GM18505 (cell line): ENCODE results near the gene BSCL2.
"Not testable (repeated sequence)": the region's sequence is repeated elsewhere in the genome, so short reads cannot be mapped to it uniquely, and the experiment has no call there.

Experiments used
- ATAC-seq: cut with Tn5 transposase; IDR thresholded peaks from one replicate; pipeline ENCODE4 v1.9.1; 2021; ENCODE audit not compliant: unreplicated experiment
- POLR2A ChIP-seq: IDR thresholded peaks from 4 replicates; pipeline ENCODE4 v1.6.1; 2011; ENCODE audit warnings: borderline replicate concordance; ENCODE audit not compliant: insufficient read depth, insufficient read length; ENCODE audit errors: extremely low read depth

Gene BSCL2

DNA sequence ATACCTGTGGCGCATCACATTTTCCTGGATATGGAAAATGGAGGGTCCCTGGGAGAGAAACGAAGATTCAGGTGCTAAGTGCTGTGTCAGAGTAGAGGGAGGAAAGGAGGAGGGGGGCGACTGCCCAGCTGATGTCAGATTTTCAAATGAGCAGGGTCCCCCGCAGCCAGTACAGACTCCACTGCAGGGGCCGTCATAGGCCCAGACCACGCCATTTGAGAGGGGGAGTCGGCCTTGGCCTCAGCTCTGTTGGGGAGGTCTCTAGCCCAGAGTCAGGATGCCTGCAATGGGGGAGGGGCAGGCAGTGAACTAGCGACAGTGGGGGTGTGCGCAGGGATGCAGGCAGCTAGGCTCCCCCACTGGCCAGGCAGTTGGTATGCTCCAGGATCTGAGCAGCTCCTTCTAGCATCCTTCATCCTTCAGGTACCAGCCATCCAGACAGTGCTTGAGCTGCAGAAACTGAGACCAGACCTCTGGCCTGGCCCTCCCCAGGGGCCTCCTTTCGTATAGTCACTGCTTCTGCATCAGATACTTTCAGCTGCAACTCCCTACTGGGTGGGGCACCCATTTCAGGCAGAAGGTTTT lies at the start of gene BSCL2, which contains the start of gene GNG3:
BSCL2 (minus strand) TSS at position 148 of the 585 bp plus-strand sequence. CDS start 229 bp downstream, outside the sequence.
GNG3 (plus strand) TSS at position 400 of the 585 bp plus-strand sequence. CDS start 620 bp downstream, outside the sequence.
- no peak for TF ChIP-seq POLR2A
- ATAC-seq, result no peak

- no peak for TF ChIP-seq POLR2A
- ATAC-seq, result no peak
Measured at GRCh38 chr11:62755086-62755615, 47.9 kb upstream of the BSCL2 start.

GRCh38 chr11:62753736-62754603 lies 46.7 kb upstream of the BSCL2 start, which contains the start of gene ZBTB3:
TSS of gene ZBTB3 (minus strand) at chr11:62754160. CDS start at chr11:62753664, 496 bp downstream.
- TF ChIP-seq POLR2A, result peak; percentile 95
- peak; percentile 94 for ATAC-seq

DNA sequence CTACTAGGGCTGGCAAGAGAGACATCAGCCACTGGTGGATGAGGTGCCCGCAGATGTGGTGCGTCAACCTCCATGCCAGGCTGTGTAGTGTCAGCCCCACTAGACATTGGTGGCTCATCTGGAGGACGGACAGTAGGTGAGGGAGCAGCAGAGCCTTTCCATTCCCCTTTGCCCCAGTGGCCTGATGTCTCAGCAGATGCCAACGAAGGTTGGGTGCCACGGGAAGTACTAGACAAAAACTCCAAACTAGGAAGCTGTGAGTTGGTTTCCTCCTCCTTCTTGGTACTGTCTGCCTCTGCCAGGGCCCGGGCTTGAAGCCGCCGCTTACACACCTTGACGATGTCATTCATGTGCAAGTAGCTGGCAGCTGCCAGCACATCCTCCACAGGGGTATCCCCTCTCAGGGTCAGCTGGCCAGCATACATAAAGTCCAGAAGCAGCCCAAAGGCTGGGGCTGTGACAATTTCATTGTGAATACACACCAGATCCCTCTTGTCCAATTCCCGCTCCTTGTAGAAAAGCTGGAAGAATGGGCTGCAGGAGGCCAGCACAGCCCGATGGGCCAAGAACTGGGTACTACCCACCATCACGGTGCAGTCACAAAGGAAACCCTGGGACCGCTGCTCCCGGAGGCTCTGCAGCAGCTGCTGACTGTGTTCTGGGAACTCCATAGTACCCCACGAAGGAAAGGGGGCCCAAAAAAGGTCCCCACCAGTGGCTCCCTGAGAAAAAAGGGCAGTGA lies 45.9 kb upstream of the BSCL2 start:
- no peak for TF ChIP-seq POLR2A
- ATAC-seq, result no peak

DNA sequence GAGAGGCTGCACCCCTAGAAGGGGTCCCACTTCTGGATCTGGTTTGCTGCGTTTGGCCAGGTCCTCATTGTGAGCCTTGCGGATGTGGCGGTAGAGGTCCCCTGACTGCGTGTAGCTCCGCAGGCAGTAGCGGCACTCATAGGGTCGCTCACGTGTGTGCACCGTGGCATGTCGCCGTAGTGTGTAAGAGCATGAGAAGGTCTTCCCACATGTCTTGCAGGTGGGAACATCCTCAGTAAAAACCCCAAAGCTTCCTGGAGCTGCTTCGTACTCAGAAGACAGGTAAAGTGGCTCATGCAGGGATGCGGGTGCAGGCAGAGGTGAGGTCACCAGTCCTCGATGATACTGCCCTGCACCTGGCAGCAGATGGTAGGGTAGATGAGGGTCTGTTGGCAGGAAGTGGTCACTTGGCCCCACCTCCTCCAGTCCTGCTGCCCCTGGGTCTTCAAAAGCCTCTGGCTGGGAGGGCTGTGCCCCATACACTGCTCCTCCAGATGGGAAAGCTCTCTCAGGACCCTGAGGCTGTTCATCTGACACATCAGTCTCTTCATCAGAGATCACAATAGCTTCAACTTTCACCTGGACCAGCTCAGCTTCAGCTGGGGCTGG lies 45.1 kb upstream of the BSCL2 start:
- ATAC-seq, result no peak
- no peak for TF ChIP-seq POLR2A

- not testable (repeated sequence) for ATAC-seq
Measured at GRCh38 chr11:62749931-62750330, 42.7 kb upstream of the BSCL2 start.

DNA sequence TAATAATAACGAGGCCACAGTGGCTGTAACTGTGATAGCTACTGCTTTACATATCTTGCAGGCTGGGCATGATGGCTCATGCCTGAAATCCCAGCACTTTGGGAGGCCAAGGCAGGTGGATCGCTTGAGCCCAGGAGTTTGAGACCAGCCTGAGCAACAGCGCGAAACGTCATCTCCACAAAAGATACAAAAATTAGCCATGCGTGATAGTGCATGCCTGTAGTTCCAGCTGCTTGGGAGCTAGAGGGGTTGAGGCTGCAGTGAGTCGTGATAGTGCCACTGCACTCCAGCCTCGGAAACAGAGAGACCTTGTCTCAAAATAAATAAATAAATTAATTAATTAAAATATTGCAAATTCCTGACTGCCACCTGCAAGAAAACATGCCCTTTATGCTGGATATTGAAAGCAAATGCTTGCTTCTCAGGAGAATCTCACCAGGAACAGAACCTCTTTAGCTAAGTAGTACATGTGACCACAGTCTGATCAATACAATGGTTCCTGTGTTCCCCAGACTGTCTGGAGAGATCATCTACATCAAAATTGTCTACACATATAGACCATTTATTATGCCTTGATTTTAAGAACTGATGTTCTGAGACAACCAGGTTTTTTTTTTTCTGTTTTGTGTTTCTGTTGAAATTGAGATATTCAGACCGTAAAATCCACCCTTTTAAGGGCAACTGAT lies 40.4 kb upstream of the BSCL2 start:
- no peak for ATAC-seq
- no peak for TF ChIP-seq POLR2A

- no peak for TF ChIP-seq POLR2A
- ATAC-seq, result no peak
Measured at GRCh38 chr11:62737196-62737595, 30.0 kb upstream of the BSCL2 start.

GRCh38 chr11:62732830-62733229 lies 25.6 kb upstream of the BSCL2 start:
- TF ChIP-seq POLR2A, result no peak
- no peak for ATAC-seq

DNA sequence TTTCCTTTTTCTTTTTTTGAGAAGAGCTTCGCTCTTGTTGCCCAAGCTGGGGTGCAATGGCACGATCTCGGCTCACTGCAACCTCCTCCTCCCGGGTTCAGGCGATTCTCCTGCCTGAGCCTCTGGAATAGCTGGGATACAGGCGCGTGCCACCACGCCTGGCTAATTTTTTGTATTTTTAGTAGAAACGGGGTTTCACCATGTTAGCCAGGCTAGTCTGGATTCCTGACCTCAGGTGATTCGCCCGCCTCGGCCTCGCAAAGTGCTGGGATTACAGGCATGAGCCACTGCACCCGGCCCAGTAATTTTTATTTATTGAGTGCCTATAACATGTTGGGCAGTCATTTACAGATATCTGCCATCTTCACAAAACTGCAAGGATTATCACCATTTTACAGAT lies 22.9 kb upstream of the BSCL2 start:
- ATAC-seq, result not testable (repeated sequence)

DNA sequence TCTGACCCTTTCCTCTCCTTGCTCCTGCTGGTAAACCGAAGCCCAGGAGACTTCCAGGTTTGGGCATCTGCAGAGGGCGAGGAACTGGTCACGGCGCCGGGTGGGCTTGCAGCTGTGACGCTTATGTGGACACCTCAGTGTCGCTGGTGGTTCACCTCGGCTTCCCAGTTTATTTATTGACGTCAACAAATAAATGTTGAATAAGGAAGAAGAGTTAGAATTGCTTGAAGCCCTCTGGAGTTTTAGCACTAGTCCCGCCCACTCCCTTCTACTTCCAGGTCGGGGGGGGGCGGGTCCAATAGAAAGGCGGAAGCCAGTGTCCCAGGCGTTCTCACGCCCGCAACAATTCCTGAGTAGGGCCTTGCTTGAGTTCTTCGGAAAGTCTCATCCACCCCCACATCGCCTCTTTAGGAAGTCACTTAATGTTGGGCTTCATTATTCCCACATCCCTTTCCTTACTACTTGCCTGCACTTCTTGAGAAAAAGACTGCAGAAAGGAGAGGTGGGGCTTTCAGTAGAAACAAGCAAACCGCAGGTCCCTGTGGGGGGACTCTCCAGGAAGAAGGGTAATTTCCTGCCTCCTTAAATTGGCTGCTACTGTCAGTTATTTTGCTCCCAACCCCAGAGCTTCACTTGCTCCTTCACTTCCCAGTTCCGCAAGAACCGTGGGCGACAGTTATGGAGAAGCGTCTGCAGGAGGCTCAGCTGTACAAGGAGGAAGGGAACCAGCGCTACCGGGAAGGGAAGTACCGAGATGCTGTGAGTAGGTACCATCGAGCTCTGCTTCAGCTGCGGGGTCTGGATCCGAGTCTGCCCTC lies 21.2 kb upstream of the BSCL2 start, which contains the start of gene TTC9C:
TTC9C (plus strand) TSS at position 316 of the 818 bp plus-strand sequence; CDS start at position 679, 363 bp downstream.
- peak; percentile 79 for TF ChIP-seq POLR2A
- ATAC-seq, result peak; percentile 25

- ATAC-seq, result peak; percentile 44
- TF ChIP-seq POLR2A, result no peak
Measured at GRCh38 chr11:62727872-62728170, 20.6 kb upstream of the BSCL2 start.
